NCI-H2196 (cell line): ENCODE measurements around the gene AFF3.
"Not testable (repeated sequence)": the region's sequence is repeated elsewhere in the genome, so short reads cannot be mapped to it uniquely, and the experiment has no call there.

Experiments
- DNase-seq: peaks from one replicate; lab custom pipeline; 2025; ENCODE audit not compliant: unreplicated experiment; lab: John Stamatoyannopoulos, UW

Gene AFF3

GRCh38 chr2:100142393-100142792 lies at the start of gene AFF3:
AFF3 (minus strand) TSS chr2:100142590; CDS start chr2:100104454, 38,136 bp downstream.
- DNase-seq, result no peak

GRCh38 chr2:100189387-100189786 lies 47.0 kb upstream of the AFF3 start:
- DNase-seq, result no peak

GRCh38 chr2:100188326-100188725 lies 45.9 kb upstream of the AFF3 start:
- no peak for DNase-seq

GRCh38 chr2:100186126-100186525 lies 43.7 kb upstream of the AFF3 start:
- DNase-seq, result no peak

- no peak for DNase-seq
Observed at GRCh38 chr2:100185516-100185915, 43.1 kb upstream of the AFF3 start.

GRCh38 chr2:100185105-100185504 lies 42.7 kb upstream of the AFF3 start:
- DNase-seq, result no peak

GRCh38 chr2:100184055-100184737 lies 41.8 kb upstream of the AFF3 start:
- DNase-seq, result no peak

GRCh38 chr2:100182494-100183361 lies 40.3 kb upstream of the AFF3 start:
- no peak for DNase-seq

GRCh38 chr2:100180503-100180902 lies 38.1 kb upstream of the AFF3 start:
- no peak for DNase-seq

GRCh38 chr2:100179806-100180205 lies 37.4 kb upstream of the AFF3 start:
- no peak for DNase-seq

- no peak for DNase-seq
Observed at GRCh38 chr2:100178864-100179263, 36.5 kb upstream of the AFF3 start.

- DNase-seq, result no peak
Observed at GRCh38 chr2:100178085-100178788, 35.8 kb upstream of the AFF3 start.

- DNase-seq, result no peak
Observed at GRCh38 chr2:100176925-100177324, 34.5 kb upstream of the AFF3 start.

GRCh38 chr2:100174026-100174431 lies 31.6 kb upstream of the AFF3 start:
- no peak for DNase-seq

GRCh38 chr2:100166701-100167100 lies 24.3 kb upstream of the AFF3 start:
- DNase-seq, result no peak

GRCh38 chr2:100163605-100164004 lies 21.2 kb upstream of the AFF3 start:
- no peak for DNase-seq

GRCh38 chr2:100161945-100162620 lies 19.7 kb upstream of the AFF3 start:
- no peak for DNase-seq

- DNase-seq, result no peak
Observed at GRCh38 chr2:100160396-100160795, 18.0 kb upstream of the AFF3 start.

- not testable (repeated sequence) for DNase-seq
Observed at GRCh38 chr2:100151832-100152231, 9.4 kb upstream of the AFF3 start.

GRCh38 chr2:100151310-100151709 lies 8.9 kb upstream of the AFF3 start:
- no peak for DNase-seq

- DNase-seq, result no peak
Observed at GRCh38 chr2:100148883-100149282, 6.5 kb upstream of the AFF3 start.
